H54 (cell line): ENCODE results near the gene POU6F2.

Source experiments
- DNase-seq: peaks from one replicate; pipeline ENCODE4 v3.0.0; 2011; ENCODE audit warnings: low spot score, mixed read lengths; ENCODE audit not compliant: insufficient read length
- FAIRE-seq: peaks from 3 replicates; lab custom pipeline; 2011; peaks lifted over from hg19 to GRCh38; lab: Jason Lieb, UNC
- POLR2A ChIP-seq: IDR thresholded peaks from 2 replicates; pipeline ENCODE4 v1.6.1; 2011; ENCODE audit warnings: low read depth, mild to moderate bottlenecking, low read length

The POU6F2 gene

DNA sequence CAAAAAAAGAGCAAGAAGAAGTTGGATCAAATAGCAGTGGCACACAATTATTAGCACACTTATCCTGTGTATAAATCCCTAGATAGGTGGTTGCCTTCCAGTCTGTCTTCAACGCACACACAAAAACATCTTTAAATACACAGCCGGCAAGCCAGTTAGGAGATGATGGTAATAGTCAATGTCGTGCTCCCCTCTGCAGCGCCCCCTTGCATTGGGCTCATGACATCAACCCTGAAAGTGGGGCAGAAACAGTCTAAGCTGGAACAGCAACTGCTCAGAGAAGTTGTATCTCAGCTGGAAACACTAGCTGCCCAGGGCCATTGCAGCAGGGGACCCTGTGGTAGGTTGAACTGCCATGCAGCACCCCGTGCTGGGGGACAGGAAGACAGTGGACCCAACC, 409.0 kb downstream of the POU6F2 start:
- no peak for TF ChIP-seq POLR2A
- no peak for FAIRE-seq
- DNase-seq: no peak

DNA sequence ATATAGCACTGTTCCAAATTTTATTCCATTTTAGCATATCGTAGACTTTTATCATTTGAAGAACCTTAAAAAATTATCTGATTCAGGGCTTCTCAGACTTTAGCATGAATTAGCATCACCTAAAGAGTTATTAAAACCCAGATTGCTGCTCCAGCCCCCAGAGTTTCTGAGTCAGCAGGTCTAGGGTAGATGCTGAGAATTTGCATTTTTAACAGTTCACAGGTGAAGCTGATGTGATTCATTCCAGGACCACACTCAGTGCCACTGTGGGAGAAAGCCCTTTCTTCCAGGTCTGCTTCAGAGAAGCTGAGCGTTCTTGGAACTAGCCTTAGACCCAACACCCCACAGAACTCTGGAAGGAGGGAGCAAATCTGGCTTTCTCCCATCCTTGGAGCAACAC, 414.4 kb downstream of the POU6F2 start:
- no peak for FAIRE-seq
- TF ChIP-seq POLR2A: no peak
- no peak for DNase-seq

DNA sequence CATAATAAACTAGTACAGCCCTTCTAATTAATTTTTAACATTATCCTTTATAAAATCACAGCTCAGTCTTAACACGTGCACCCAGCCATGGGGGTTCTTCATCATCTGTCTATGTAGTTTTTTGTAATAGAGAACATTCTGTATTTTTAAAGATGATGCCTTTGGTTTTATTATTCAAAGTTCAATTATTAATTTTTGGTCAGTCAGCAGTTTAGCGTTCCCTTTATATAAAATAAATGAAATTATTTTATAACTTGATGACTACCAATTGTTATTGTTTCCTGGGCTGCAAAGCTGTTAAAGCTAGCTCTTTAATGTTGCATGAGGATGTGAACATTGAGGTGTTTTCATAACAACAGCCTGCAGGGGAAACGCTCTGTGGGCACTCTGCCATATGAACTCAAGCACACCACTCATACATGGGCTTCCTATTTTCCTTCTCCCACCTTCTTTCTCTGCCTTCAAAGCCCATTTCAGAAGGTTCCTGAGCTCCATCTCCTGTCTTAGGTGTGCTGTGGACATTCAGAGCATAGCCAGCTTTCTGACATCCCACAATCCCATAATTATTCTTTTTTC, 416.5 kb downstream of the POU6F2 start:
- no peak for TF ChIP-seq POLR2A
- FAIRE-seq (no peak), DNase-seq (no peak)

DNA sequence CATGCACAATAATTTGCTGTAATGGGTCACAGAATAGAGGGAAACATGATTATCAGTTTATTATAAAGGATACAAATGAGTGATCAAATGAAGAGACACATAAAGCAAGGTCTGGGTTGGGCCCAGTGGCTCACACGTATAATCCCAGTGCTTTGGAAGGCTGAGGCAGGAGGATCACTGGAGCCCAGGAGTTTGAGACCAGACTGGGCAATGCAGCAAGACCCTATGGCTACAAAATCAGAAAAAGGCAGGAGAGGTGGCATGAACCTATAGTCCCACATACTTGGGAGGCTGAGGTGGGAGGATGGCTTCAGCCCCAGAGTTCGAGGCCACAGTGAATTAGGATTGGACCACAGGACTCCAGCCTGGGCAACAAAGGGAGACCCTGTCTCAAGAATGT, 421.7 kb downstream of the POU6F2 start:
- DNase-seq (no peak), FAIRE-seq (no peak)
- TF ChIP-seq POLR2A: no peak

DNA sequence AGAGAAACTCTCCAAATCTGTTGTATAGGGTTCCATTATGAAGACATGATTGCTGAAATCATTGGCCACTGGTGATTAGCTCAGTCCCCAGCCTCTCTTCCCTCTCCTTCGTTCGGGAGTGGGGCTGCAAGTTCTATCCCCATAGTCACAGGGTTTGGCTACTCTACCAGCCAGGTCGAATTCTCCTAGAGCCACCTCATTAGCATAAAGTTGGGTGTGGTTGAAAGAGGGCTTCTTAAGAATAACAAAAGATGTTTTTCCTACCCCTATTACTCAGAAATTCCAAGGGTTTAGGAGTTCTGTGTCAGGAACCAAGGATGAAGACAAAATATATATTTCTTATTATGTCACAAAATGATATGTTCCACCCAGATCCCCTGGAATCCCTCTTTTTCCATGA, 422.3 kb downstream of the POU6F2 start:
- FAIRE-seq: no peak
- DNase-seq: no peak
- TF ChIP-seq POLR2A: no peak

DNA sequence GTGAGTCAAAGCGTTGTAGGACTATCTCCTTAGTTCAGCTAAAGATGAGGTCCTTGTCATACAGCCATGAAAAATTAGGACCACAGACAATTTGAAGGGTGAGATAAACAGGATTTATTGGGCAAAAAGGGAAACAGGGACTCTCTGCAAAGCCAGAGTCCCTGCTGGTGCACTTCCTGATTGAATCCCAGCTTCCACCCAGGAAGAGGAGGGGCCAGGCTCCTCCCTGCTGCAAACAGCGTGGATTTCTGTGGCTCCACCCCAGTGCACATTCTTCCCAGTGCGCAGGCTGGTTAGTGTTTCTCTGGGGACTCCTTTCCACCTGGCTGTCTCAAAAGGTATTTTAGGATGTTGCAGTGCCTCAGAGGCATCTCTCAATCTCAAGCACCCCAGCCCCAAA, 423.1 kb downstream of the POU6F2 start:
- DNase-seq (no peak), FAIRE-seq (no peak)
- peak; percentile 17; the same call in 1 of the 2 replicates for TF ChIP-seq POLR2A

DNA sequence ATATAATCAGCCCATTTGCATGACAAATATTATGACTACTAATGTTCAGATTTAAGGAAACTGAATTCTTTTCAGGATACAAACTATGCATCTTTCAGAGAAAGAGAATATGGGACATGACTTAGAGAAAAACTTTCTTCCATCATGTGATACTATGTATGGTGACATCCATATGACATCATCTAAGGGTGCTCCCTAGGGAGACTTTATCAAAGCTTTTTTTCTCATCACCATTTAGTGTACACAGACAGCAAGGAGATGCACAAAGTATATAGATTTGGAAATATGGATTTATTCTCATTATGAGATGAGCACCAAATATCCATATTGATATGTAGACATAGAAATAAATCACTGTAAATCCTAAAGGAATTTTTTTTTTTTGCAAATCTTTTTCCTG, 424.3 kb downstream of the POU6F2 start:
- TF ChIP-seq POLR2A: no peak
- FAIRE-seq: no peak
- no peak for DNase-seq

DNA sequence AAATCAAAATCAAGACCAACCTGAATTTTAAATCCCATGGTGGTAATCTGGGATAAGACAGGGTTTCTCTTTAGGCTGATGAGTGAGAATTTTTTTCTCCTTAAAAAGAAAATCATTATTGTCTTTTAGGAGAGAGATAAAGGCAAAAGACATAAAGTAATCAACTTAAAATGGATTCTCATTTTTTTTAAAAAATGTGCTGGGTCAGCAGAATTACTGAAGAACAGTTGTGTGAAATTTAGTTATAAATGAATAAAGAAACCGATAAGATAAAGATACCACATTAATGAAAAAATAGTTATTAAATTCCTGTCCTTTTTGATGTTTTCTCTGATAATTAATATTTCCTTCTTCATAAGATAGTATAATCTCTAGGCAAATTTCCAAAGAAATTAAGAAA, 427.2 kb downstream of the POU6F2 start:
- no peak for TF ChIP-seq POLR2A
- FAIRE-seq (no peak), DNase-seq (no peak)

DNA sequence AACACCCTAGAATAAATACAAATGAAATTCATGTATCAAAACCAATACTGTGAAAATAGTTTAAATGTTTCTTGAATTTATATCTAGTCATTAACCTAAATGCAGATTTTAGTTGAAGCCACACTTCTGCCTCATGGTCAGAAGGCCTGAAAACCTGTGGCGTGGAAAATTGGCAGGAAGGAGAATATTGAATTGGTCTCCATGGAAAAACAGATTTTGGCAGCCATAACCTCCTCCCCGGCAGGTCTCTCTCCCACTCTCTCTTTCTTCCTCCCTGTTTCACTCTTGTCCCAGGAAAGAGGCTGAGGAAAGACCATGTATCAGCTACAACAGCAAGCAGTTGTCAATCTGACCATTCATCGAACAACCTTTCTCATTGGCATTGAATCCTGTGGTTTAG, 427.9 kb downstream of the POU6F2 start:
- FAIRE-seq (no peak), DNase-seq (no peak)
- no peak for TF ChIP-seq POLR2A

DNA sequence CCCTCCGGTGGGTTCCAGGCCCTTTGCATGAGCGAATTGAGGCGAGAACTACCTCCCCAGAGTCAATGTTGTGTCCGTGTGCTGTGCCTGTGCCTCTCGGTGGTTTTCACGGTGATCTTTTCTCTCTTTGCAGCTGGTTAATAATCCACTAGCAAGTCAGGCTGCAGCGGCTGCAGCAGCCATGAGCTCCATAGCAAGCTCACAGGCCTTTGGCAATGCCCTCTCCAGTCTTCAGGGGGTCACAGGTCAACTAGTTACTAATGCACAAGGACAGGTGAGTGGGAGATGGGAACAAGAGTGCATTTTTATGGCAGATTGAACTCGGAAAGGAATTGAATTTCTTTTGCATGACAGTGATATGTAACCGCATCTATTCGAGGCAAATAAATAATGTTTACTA, 428.8 kb downstream of the POU6F2 start:
- no peak for FAIRE-seq
- DNase-seq: no peak
- no peak for TF ChIP-seq POLR2A

DNA sequence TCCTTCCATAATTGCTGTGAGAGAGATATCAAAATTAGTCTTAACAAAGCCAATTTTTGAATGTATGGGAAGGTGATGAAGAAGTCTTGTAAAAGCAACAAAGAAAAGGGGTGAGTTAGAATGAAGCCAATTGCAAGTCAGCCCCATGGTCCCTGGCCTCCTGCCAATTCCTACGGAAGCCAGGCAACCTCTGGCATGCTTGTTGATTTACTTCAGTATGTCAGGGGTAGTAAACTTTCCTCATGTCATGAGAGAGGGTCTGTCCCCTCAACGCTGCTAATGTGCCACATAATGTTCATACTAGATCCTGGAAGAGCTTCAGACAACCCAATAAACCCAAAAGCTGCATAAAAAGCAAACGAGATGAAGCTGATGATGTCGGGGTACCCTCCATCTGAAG, 429.4 kb downstream of the POU6F2 start:
- no peak for FAIRE-seq

DNA sequence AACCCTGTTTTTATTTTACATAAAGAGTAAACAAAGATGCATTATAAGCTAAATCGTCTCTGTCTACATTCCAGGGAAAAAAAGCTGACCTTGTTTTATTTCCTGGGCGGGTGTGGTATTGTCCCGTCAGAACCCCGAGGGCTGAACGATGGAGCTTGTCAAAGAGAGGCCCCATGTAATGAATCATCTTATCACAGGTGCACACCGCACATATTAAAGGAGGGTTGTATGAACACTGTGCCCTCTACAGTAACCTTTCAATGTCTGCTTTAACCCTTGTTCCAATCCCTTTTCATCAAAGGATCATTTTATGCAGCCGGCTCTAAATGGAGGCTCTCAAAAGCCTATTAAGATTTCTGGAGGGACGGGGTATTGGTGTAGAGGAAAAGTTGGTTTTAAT, 430.0 kb downstream of the POU6F2 start:
- no peak for TF ChIP-seq POLR2A
- DNase-seq (no peak), FAIRE-seq (no peak)

More for the DNA sequence above, 429.4 kb downstream of the POU6F2 start:
- no peak for DNase-seq
- TF ChIP-seq POLR2A: no peak

DNA sequence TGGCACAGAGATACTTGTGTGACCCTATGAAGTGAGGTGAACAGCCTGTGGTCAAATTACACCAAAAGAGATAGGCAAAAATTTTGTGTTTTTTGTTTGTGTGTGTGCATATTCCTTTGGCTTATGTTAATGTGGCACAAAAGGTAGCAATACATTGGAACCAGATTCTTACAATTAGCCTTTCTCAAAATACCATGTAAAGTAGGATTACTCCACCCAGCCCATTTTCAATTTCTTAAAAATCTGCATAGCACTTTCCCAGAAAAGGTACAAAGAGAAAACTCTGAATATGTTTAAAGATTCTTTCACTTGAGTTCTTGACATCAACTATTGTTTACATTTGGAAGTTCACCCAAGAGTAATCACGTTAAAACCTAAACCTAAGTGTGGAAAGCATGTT, 431.2 kb downstream of the POU6F2 start:
- FAIRE-seq (no peak), DNase-seq (no peak)
- TF ChIP-seq POLR2A: no peak

DNA sequence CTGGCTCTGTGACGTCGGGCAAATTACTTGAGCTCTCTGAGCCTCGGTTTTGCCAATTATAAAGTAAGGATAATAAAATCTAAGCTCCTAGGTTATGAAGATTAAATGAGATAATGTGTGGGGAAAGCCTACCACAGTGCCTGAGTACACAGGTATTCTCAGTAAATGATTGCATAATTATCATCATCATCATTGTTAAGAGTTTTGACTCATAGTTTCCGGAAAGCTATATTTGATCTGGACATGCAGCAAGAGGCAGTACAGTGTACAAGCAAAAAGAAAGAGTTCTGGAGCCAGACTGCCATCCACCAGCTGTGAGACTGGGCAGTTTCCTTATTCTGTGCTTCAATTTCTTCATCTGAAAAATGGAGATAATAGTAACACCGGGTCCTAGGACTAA, 432.9 kb downstream of the POU6F2 start:
- TF ChIP-seq POLR2A: no peak
- FAIRE-seq: no peak
- DNase-seq: no peak

DNA sequence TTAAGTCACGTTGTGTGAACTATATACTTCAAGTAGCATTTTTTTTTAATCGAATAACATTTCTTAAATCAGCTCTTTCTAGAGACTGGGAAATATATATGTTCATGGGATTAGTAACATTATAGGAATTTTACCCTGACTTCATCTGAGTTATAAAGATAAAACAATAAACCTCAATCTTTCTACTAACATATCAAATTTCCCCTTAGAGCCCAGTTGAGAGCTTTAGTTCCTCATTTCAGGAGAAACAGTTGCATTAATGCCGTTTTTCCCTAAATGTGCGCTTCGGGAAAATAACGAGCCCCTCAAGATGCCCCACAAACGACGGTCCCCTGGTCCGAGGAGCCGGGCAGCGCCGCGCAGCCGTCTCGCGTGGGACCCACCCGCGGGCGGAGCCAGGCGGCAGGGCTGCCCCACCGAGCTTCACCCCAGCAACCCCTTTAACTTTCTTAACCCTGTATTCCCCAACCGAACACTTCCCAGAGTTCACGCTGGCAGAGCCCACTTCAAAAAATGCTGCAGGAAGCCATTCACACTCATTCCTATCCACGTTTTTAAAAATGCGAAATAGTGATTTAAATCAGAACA, 436.0 kb downstream of the POU6F2 start:
- peak; percentile 23 for DNase-seq
- no peak for TF ChIP-seq POLR2A
- FAIRE-seq: no peak
